Prostate gland (tissue), 2 donors: ENCODE results near the gene TBX4.

ENCODE experiments used
- POLR2A ChIP-seq: fragments of 450-650 bp; IDR thresholded peaks from one replicate; pipeline ENCODE4 v1.6.1; 2016; ENCODE audit warnings: antibody characterized with exemption, mild to moderate bottlenecking
- POLR2AphosphoS5 ChIP-seq: sonication (generic); formaldehyde crosslinking; IDR thresholded peaks from one replicate; pipeline ENCODE4 v1.6.1; 2017; ENCODE audit warnings: antibody characterized with exemption
- TF ChIP-seq, protein P1 (sequence below), 4 experiments: fragments of 200-600 bp in 2 of 4; fragments of 450-650 bp in 2 of 4; sonication (generic) in 2 of 4; IDR thresholded peaks; 1 replicate in 3 of 4; 2 replicates in 1 of 4; pipeline ENCODE4 v1.5.1; 2016 to 2019; ENCODE audit warnings: antibody characterized with exemption in 4 of 4, mild to moderate bottlenecking in 2 of 4, moderate library complexity in 2 of 4

DNA sequence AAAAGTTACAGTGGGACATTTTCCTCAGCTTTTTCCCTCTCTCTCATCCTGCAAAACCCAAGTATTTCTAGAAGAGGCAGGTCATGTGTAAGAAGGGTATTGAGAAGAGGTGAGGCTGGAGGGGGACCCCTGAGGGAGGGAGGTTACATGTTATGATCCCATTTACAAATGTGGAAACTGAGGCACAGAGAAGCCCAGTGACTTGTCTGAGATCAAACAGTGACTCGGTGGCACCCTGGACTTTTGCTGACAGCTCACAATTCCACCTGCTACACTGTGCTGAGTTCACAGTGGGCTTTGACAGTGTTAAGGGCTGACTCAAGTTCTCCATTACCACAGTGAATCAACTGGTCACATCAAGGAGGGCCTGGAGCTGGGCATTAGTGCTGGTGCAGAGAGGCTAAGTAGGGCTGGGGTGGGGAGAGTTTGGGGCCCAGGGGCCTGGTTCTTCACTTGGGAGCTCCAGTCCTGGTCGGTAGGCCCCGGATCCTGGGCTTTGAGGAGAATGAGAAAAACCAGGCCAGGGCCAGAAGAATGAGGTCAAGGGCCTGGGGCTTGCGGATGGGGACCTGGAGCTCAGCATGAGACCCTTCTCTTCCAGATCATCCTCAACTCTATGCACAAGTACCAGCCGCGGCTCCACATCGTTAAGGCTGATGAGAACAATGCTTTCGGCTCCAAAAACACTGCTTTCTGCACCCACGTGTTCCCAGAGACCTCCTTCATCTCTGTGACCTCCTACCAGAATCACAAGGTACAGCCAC, 26.0 kb downstream of the TBX4 start:
- TF ChIP-seq POLR2AphosphoS5 (no peak), POLR2A (no peak)
- TF ChIP-seq, protein P1, sequence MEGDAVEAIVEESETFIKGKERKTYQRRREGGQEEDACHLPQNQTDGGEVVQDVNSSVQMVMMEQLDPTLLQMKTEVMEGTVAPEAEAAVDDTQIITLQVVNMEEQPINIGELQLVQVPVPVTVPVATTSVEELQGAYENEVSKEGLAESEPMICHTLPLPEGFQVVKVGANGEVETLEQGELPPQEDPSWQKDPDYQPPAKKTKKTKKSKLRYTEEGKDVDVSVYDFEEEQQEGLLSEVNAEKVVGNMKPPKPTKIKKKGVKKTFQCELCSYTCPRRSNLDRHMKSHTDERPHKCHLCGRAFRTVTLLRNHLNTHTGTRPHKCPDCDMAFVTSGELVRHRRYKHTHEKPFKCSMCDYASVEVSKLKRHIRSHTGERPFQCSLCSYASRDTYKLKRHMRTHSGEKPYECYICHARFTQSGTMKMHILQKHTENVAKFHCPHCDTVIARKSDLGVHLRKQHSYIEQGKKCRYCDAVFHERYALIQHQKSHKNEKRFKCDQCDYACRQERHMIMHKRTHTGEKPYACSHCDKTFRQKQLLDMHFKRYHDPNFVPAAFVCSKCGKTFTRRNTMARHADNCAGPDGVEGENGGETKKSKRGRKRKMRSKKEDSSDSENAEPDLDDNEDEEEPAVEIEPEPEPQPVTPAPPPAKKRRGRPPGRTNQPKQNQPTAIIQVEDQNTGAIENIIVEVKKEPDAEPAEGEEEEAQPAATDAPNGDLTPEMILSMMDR (IDR thresholded peaks at IDR 0.05): no peak
